PC-3 (cell line): ENCODE results near the gene ACVR1B.

Experiments
- EZH2 ChIP-seq: fragments of 300-600 bp; sonication (generic); IDR thresholded peaks from one replicate; pipeline ENCODE4 v1.6.1; 2017; ENCODE audit warnings: antibody characterized with exemption, mild to moderate bottlenecking, low read length; ENCODE audit not compliant: unreplicated experiment
- EZH2phosphoT487 ChIP-seq: fragments of 300-600 bp; sonication (generic); IDR thresholded peaks from 2 replicates; pipeline ENCODE4 v1.6.1; 2018; ENCODE audit warnings: mild to moderate bottlenecking, antibody characterized with exemption, low read length, borderline replicate concordance
- TF ChIP-seq, protein P1 (sequence below): fragments of 300-600 bp; sonication (generic); conservative IDR thresholded peaks from 2 replicates; pipeline ENCODE4 v1.5.1; 2017; ENCODE audit warnings: antibody characterized with exemption, low read depth, mild to moderate bottlenecking, low read length

DNA sequence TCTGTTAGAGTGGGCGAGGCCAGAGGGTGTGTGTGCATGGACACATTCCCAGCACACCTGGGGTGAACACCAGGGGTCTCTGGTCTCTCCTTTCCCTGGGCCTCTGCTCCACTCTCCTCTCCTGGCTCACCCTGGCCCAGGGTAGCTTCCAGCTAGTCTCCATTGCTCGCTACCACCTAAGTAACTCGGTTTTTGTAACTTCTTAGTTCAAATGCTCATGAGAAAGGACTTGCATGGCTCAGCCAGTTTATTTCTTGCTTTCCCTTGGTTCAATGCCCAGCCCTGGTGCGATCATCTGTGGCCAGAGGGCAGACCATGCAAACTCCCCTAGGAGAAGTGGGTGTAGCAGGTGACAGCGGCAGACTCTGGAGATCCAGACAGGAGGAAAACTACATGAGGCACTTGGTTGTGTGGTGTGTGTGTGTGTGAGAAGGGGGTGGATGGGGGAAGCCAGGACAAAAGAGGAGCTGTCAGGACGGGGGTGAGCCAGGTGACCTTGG is 8.9 kb upstream of the ACVR1B start:
- TF ChIP-seq EZH2phosphoT487 = no peak
- TF ChIP-seq, protein P1, sequence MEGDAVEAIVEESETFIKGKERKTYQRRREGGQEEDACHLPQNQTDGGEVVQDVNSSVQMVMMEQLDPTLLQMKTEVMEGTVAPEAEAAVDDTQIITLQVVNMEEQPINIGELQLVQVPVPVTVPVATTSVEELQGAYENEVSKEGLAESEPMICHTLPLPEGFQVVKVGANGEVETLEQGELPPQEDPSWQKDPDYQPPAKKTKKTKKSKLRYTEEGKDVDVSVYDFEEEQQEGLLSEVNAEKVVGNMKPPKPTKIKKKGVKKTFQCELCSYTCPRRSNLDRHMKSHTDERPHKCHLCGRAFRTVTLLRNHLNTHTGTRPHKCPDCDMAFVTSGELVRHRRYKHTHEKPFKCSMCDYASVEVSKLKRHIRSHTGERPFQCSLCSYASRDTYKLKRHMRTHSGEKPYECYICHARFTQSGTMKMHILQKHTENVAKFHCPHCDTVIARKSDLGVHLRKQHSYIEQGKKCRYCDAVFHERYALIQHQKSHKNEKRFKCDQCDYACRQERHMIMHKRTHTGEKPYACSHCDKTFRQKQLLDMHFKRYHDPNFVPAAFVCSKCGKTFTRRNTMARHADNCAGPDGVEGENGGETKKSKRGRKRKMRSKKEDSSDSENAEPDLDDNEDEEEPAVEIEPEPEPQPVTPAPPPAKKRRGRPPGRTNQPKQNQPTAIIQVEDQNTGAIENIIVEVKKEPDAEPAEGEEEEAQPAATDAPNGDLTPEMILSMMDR = no peak
- no peak for TF ChIP-seq EZH2
